NOMO-1 treated with dmso at 0.1 percent for 144 hours (cell line): ENCODE data around the gene EDNRA.

ENCODE experiments used
- DNase-seq: peaks from one replicate; lab custom pipeline; 2025; ENCODE audit not compliant: unreplicated experiment; lab: John Stamatoyannopoulos, UW

EDNRA gene

DNA sequence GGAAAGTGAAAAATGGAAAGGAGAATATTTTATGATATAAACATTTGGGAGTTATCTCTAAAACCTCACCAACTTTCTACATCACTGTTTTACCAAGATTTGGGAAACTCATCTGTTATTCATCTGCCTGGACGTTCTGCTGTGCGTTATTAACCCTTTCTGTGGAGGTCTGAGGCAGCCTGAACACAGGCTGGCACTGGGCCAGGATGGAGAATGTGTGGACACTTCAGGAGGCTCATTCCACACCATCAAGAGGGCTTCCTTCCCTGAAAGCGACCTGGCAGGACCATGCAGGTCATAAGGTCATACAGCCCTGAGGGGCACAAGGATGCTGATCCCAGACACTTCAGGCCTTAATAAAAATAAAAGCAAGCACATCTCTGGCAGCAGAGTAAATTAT, 105.1 kb downstream of the EDNRA start:
- no peak for DNase-seq

DNA sequence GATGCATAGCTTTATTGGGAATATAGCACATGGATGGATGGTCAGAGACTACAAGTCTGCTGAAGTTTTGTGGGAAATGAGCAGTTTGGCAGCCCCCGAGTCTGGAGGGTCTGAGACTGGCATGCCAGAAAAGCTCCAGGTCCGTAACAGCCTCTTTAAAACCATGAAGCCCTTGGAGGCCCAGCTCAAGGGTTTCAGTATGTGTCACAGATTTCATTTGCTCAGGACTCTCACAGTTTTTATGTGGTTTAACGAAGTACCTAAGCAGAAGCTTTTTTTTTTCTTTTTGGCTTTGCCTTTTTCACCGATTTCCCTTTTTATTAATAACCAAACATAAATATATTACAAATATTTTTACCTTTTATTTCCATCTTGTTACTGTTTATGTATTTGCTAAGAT, 105.7 kb downstream of the EDNRA start:
- DNase-seq, result no peak

DNA sequence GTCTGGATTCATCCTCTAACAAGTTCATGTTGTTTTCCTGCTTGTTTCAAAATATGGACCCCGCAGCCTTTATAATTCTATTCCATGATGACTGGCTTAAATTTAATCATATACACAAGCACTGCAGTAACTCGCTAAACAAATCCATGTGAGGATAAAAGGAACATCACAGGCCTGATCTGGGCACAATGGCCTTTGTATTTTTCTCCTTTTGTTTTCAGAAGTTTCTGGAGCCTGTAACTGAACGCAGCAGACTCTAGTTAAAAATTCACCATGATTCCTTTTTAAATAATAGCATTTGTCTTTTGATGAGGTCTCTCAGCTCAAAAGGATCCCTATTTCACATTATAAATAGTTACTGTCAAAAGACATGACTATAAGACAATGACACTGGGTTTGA, 106.1 kb downstream of the EDNRA start:
- DNase-seq, result no peak

DNA sequence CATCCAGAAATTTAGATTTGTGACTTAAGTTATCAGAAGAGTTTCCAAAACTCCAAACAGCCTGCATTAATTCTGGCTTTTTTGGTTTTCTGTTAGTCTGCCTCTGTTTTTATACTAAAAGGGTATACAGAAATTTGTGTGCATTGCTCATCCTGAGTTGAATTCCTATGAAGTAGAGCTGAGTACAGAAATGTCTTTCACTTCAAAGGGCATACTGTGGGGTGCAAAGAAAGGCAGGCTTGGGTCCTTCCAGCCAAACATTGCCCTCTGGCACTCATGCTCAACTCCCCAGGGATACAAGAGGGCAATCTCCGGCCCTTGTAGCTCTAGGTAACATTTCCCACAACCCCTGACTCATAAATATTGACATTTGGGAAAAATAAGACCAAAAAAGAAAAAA, 108.7 kb downstream of the EDNRA start:
- DNase-seq, result no peak

DNA sequence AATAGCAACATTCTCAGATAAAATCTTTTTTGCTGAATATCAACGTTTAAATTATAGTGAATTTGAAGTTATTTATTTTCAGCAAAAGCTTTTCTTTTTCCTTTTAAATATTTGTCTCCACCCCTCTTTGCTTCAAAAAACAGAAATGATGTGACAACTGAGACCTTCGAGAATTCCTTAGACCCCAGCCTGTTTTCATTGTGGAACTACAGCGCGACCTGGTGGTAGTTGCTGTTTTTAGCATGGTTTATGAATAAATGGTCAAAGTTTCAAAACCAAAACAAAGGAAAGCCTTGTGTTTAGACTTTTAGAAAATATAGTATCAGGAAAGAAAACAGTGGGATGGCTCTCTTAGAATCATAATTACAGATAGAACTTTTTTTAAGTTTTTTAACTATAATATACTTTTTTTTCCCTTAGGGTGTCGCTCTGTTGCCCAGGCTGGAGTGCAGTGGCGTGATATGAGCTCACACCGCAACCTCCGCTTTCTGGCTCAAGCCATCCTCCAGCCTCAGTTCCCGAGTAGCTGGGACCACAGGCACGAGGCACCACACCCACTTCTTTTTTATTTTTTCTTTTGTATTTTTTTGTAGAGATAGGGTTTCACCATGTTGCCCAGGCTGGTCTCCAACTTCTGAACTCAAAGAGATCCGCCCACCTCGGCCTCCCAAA, 109.5 kb downstream of the EDNRA start:
- DNase-seq, result no peak

DNA sequence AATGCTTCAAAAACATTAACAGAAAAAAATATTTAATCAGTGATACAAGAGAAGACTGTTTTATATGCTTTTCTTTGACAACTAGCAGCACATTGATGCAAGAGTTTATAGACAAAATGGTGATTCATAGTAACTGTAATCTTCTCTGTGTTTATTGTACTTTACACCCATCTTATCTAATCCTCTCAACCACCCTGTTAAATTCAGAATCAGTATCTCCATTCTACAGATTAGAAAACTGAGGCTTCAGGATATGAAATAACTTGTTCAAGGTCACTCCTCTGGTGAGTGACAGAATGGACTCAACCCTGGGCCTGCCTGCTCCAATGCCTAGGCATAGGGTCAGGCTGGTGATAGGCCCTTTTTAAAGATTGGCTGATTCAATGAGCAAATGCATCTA, 110.2 kb downstream of the EDNRA start:
- DNase-seq, result no peak

DNA sequence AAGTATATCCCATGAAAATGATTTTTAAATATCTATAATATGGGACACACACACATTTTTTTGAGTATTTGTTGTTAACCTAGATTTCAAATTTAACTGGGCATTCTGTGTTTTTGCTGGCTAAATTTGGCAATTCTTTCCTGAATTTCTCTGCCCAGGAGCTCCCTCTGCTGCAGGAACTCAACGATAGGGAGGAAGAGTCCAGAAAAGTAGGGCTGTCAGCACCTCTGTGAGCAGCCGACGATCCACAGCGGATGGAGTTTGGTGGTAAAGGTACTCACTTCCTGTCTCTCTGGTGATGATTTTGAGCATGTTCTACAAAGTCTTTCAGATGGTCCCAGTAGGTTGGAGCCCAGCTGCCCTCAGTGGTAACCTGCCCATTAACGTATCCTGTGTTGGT, 113.2 kb downstream of the EDNRA start:
- DNase-seq, result no peak
